HUES48 (cell line): Measurements from ENCODE around the gene KCNMA1.
"Not testable (repeated sequence)": the region's sequence is repeated elsewhere in the genome, so short reads cannot be mapped to it uniquely, and the experiment has no call there.

Experiments
- H3K27ac ChIP-seq: one replicate; pipeline ENCODE4 v1.7.0; 2013; ENCODE audit warnings: low read depth, low read length, inconsistent platforms
- H3K27me3 ChIP-seq: 2 replicates; pipeline ENCODE4 v1.6.1; 2013; ENCODE audit warnings: mild to moderate bottlenecking, low read length; ENCODE audit not compliant: control insufficient read depth, insufficient read depth
- H3K36me3 ChIP-seq: 2 replicates; pipeline ENCODE4 v1.6.1; 2013; ENCODE audit warnings: low read length; ENCODE audit not compliant: control insufficient read depth, insufficient read depth
- H3K4me1 ChIP-seq: 2 replicates; pipeline ENCODE4 v1.6.1; 2013; ENCODE audit warnings: mild to moderate bottlenecking, low read length; ENCODE audit not compliant: control insufficient read depth, insufficient read depth
- H3K4me3 ChIP-seq: 2 replicates; pipeline ENCODE4 v1.5.1; 2013; ENCODE audit warnings: mild to moderate bottlenecking, low read depth, low read length
- H3K9ac ChIP-seq: 2 replicates; pipeline ENCODE4 v1.6.1; 2013; ENCODE audit warnings: mild to moderate bottlenecking, low read depth, low read length, moderate library complexity
- H3K9me3 ChIP-seq: 2 replicates; pipeline ENCODE4 v1.6.1; 2013; ENCODE audit warnings: low read length; ENCODE audit not compliant: control insufficient read depth, insufficient read depth

KCNMA1 gene

GRCh38 chr10:77529050-77529576 lies 108.5 kb downstream of the KCNMA1 start:
- Histone ChIP-seq H3K27me3 (no peaks in the 10 kb centered on the region), H3K4me1 (peaks cover 41% of the 10 kb centered on the region), H3K9me3 (no peaks in the 10 kb centered on the region), H3K27ac (no peak overlapping the region), H3K4me3 (no peak overlapping the region), H3K9ac (no peak overlapping the region), H3K36me3 (no peaks in the 10 kb centered on the region)

GRCh38 chr10:77527839-77528238 lies 109.8 kb downstream of the KCNMA1 start:
- Histone ChIP-seq H3K36me3 (no peaks in the 10 kb centered on the region), H3K4me3 (no peak overlapping the region), H3K4me1 (peaks cover 37% of the 10 kb centered on the region), H3K27me3 (no peaks in the 10 kb centered on the region), H3K9me3 (no peaks in the 10 kb centered on the region), H3K9ac (no peak overlapping the region), H3K27ac (no peak overlapping the region)

- no peak overlapping the region for H3K27ac ChIP-seq
- no peaks in the 10 kb centered on the region for H3K36me3 ChIP-seq
- no peak overlapping the region for H3K9ac ChIP-seq
- no peaks in the 10 kb centered on the region for H3K9me3 ChIP-seq
- no peak overlapping the region for H3K4me3 ChIP-seq
- no peaks in the 10 kb centered on the region for H3K27me3 ChIP-seq
- H3K4me1 ChIP-seq: peaks cover 39% of the 10 kb centered on the region
Measured at GRCh38 chr10:77526868-77527617, 110.6 kb downstream of the KCNMA1 start.

GRCh38 chr10:77524281-77524711 lies 113.3 kb downstream of the KCNMA1 start:
- no peaks in the 10 kb centered on the region for H3K36me3 ChIP-seq
- no peak overlapping the region for H3K27ac ChIP-seq
- H3K4me3 ChIP-seq: no peak overlapping the region
- peaks cover 24% of the 10 kb centered on the region for H3K4me1 ChIP-seq
- no peaks in the 10 kb centered on the region for H3K9me3 ChIP-seq
- no peak overlapping the region for H3K9ac ChIP-seq
- H3K27me3 ChIP-seq: no peaks in the 10 kb centered on the region

GRCh38 chr10:77522268-77522809 lies 115.3 kb downstream of the KCNMA1 start:
- H3K9me3 ChIP-seq: no peaks in the 10 kb centered on the region
- no peak overlapping the region for H3K4me3 ChIP-seq
- H3K9ac ChIP-seq: no peak overlapping the region
- H3K36me3 ChIP-seq: no peaks in the 10 kb centered on the region
- H3K27me3 ChIP-seq: no peaks in the 10 kb centered on the region
- H3K4me1 ChIP-seq: peaks cover 17% of the 10 kb centered on the region
- H3K27ac ChIP-seq: no peak overlapping the region

GRCh38 chr10:77520995-77521394 lies 116.6 kb downstream of the KCNMA1 start:
- H3K9me3 ChIP-seq: no peaks in the 10 kb centered on the region
- H3K4me3 ChIP-seq: no peak overlapping the region
- H3K4me1 ChIP-seq: peaks cover 9% of the 10 kb centered on the region
- H3K9ac ChIP-seq: no peak overlapping the region
- H3K27me3 ChIP-seq: no peaks in the 10 kb centered on the region
- H3K36me3 ChIP-seq: no peaks in the 10 kb centered on the region
- no peak overlapping the region for H3K27ac ChIP-seq

GRCh38 chr10:77520290-77520689 lies 117.3 kb downstream of the KCNMA1 start:
- peaks cover 9% of the 10 kb centered on the region for H3K4me1 ChIP-seq

GRCh38 chr10:77519791-77520190 lies 117.8 kb downstream of the KCNMA1 start:
- not testable (repeated sequence) for H3K4me1 ChIP-seq, H3K27ac ChIP-seq, H3K36me3 ChIP-seq, H3K27me3 ChIP-seq, H3K9ac ChIP-seq, H3K4me3 ChIP-seq, H3K9me3 ChIP-seq

More at GRCh38 chr10:77520290-77520689, 117.3 kb downstream of the KCNMA1 start:
- Histone ChIP-seq H3K9ac (no peak overlapping the region), H3K27me3 (no peaks in the 10 kb centered on the region), H3K36me3 (no peaks in the 10 kb centered on the region), H3K4me3 (no peak overlapping the region), H3K9me3 (no peaks in the 10 kb centered on the region), H3K27ac (no peak overlapping the region)

GRCh38 chr10:77518910-77519274 lies 118.7 kb downstream of the KCNMA1 start:
- Histone ChIP-seq H3K36me3 (no peaks in the 10 kb centered on the region), H3K27me3 (no peaks in the 10 kb centered on the region), H3K4me1 (peaks cover 5% of the 10 kb centered on the region), H3K4me3 (no peak overlapping the region), H3K9me3 (no peaks in the 10 kb centered on the region), H3K27ac (no peak overlapping the region), H3K9ac (no peak overlapping the region)

- Histone ChIP-seq H3K27me3 (no peaks in the 10 kb centered on the region), H3K9ac (no peak overlapping the region), H3K9me3 (no peaks in the 10 kb centered on the region), H3K4me1 (peaks cover 5% of the 10 kb centered on the region), H3K4me3 (no peak overlapping the region), H3K27ac (no peak overlapping the region), H3K36me3 (no peaks in the 10 kb centered on the region)
Measured at GRCh38 chr10:77518241-77518909, 119.2 kb downstream of the KCNMA1 start.

GRCh38 chr10:77516575-77516974 lies 121.0 kb downstream of the KCNMA1 start:
- H3K9me3 ChIP-seq: no peaks in the 10 kb centered on the region

More at GRCh38 chr10:77516575-77516974, 121.0 kb downstream of the KCNMA1 start:
- H3K27ac ChIP-seq: no peak overlapping the region
- no peaks in the 10 kb centered on the region for H3K36me3 ChIP-seq
- H3K27me3 ChIP-seq: no peaks in the 10 kb centered on the region
- H3K9ac ChIP-seq: no peak overlapping the region
- no peak overlapping the region for H3K4me3 ChIP-seq
- H3K4me1 ChIP-seq: peaks cover 5% of the 10 kb centered on the region
